OCI-LY7 (cell line): Measurements from ENCODE around the gene ZNF500. TPM values are rescaled to one million over a fixed set of nuclear protein-coding genes. Genes with fewer than 3 reads are reported as not detected.

Experiments used
- BruUV-seq: library from RNA; stranded (reverse); fragments of 400-500 nt; replicated peaks from 2 replicates; lab custom pipeline; 2021; lab: Mats Ljungman, UMichigan
- CTCF ChIA-PET: fragments of 300-600 bp; sonication (Branson Sonifier 250); formaldehyde crosslinking; loops from one replicate; lab custom pipeline; 2022; ENCODE audit warnings: antibody characterized with exemption; ENCODE audit not compliant: unreplicated experiment; lab: Charles Lee
- POLR2A ChIA-PET: fragments of 300-600 bp; sonication (Branson Sonifier 250); formaldehyde crosslinking; loops from one replicate; lab custom pipeline; 2022; ENCODE audit warnings: antibody characterized with exemption; lab: Charles Lee
- DNase-seq: peaks from one replicate; pipeline ENCODE4 v3.0.0-alpha.2; 2015; ENCODE audit warnings: low spot score
- H2AFZ ChIP-seq: fragments of 200-600 bp; sonication (generic), shearing (Covaris generic); 2 replicates; pipeline ENCODE4 v1.6.1; 2014; ENCODE audit warnings: mild to moderate bottlenecking, antibody characterized with exemption, low read length, moderate library complexity
- H3K27ac ChIP-seq: fragments of 200-600 bp; sonication (generic); 2 replicates; pipeline ENCODE4 v1.5.1; 2014; ENCODE audit warnings: mixed run types, low read depth, mild to moderate bottlenecking, moderate library complexity, low read length, inconsistent platforms; ENCODE audit not compliant: poor library complexity, severe bottlenecking
- H3K36me3 ChIP-seq: fragments of 200-600 bp; sonication (generic); 2 replicates; pipeline ENCODE4 v1.6.1; 2014; ENCODE audit warnings: mild to moderate bottlenecking, antibody characterized with exemption, low read length, moderate library complexity, mixed read lengths; ENCODE audit not compliant: insufficient read depth
- H3K4me1 ChIP-seq: fragments of 200-600 bp; sonication (generic); 2 replicates; pipeline ENCODE4 v1.5.1; 2014; ENCODE audit warnings: mild to moderate bottlenecking, low read length; ENCODE audit not compliant: insufficient read depth, poor library complexity, severe bottlenecking
- H3K4me2 ChIP-seq: fragments of 200-600 bp; sonication (generic); 2 replicates; pipeline ENCODE4 v1.6.1; 2014; ENCODE audit warnings: mild to moderate bottlenecking, low read length
- H3K4me3 ChIP-seq: fragments of 200-600 bp; sonication (generic); 2 replicates; pipeline ENCODE4 v1.5.1; 2014; ENCODE audit warnings: mild to moderate bottlenecking, low read depth, low read length; ENCODE audit not compliant: poor library complexity, severe bottlenecking
- H3K79me2 ChIP-seq: fragments of 200-600 bp; sonication (generic); 2 replicates; pipeline ENCODE4 v1.6.1; 2016; ENCODE audit warnings: low read depth, mild to moderate bottlenecking, low read length, moderate library complexity, mixed read lengths; ENCODE audit not compliant: insufficient read depth
- H3K9me2 ChIP-seq: fragments of 200-600 bp; sonication (generic); 2 replicates; pipeline ENCODE4 v1.6.1; 2016; ENCODE audit warnings: mild to moderate bottlenecking, low read length, mixed read lengths; ENCODE audit not compliant: insufficient read depth
- H3K9me3 ChIP-seq: fragments of 200-600 bp; sonication (generic); 2 replicates; pipeline ENCODE4 v1.6.1; 2014; ENCODE audit warnings: mild to moderate bottlenecking, mixed run types, low read length, mixed read lengths
- H4K20me1 ChIP-seq: fragments of 200-600 bp; sonication (generic); 2 replicates; pipeline ENCODE4 v1.6.1; 2014; ENCODE audit warnings: mild to moderate bottlenecking, antibody characterized with exemption, low read length, moderate library complexity, mixed read lengths; ENCODE audit not compliant: insufficient read depth
- EZH2phosphoT487 ChIP-seq: fragments of 200-600 bp; sonication (generic); IDR thresholded peaks from 2 replicates; pipeline ENCODE4 v1.6.1; 2018; ENCODE audit warnings: low read depth, borderline replicate concordance, mild to moderate bottlenecking, mixed run types, antibody characterized with exemption, low read length, moderate library complexity, mixed read lengths
- intact Hi-C: fragments of 100-400 bp; cut with micrococcal nuclease; formaldehyde crosslinking; loops from one replicate; pipeline ENCODE4 v1.10.0; 2022; ENCODE audit not compliant: unreplicated experiment
- total RNA-seq, 2 experiments: library from RNA; depleted of rRNA in 1 of 2; stranded (reverse); fragments of >200 nt in 1 of 2; shearing (Covaris generic) in 1 of 2; gene quantifications; 2 replicates each; pipeline ENCODE4 v1.2.3, GENCODE V29; 2014 to 2022
- TF ChIP-seq, protein P1 (sequence below): fragments of 200-600 bp; sonication (generic); conservative IDR thresholded peaks from 2 replicates; pipeline ENCODE4 v1.5.1; 2014; ENCODE audit warnings: mild to moderate bottlenecking, antibody characterized with exemption, low read length, moderate library complexity, mixed read lengths

Gene ZNF500
- total RNA-seq, 2 experiments from 2014 or later, result 16.1 to 23.9 TPM

DNA sequence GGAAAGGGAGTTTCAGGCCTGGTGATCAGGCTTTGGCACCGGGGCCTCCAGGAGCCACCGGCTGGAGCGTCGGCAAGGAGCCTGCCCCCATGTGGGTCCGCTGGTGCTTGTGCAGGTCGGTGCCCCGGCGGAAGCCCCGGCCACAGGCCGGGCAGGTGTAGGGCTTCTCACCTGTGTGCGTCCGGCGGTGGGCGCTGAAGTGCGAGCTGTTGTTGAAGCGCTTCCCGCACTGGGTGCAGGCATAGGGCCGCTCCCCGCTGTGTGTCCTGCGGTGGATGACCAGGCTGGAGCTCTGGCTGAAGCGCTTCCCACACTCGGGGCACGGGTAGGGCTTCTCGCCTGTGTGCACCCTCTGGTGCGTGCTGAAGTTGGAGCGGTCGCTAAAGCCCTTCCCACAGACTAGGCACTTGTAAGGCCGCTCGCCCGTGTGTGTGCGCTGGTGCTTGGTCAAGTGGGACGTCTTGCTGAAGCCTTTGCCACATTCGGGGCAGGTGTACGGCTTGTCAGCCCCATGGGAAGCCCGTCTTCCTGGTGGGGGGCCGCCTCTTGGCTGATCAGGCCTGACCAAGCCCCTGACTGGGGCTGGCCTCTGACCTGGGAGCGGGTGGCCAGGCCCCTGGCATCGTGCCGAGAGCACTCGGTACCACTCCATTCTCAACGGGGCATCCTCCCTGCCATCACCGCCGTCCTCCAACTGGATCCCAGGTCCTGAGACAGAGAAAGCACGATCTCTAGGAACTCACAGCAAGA, 14.4 kb downstream of the ZNF500 start:
- H3K9me2 ChIP-seq, result no peaks in the 10 kb centered on the region
- no peaks in the 10 kb centered on the region for H4K20me1 ChIP-seq
- no peak overlapping the region for H3K4me3 ChIP-seq
- H2AFZ ChIP-seq, result no peak overlapping the region
- peaks cover 51% of the 10 kb centered on the region for H3K36me3 ChIP-seq
- H3K27ac ChIP-seq, result no peak overlapping the region
- ChIA-PET CTCF (no interaction called here), POLR2A (no interaction called here)
- TF ChIP-seq, protein P1, sequence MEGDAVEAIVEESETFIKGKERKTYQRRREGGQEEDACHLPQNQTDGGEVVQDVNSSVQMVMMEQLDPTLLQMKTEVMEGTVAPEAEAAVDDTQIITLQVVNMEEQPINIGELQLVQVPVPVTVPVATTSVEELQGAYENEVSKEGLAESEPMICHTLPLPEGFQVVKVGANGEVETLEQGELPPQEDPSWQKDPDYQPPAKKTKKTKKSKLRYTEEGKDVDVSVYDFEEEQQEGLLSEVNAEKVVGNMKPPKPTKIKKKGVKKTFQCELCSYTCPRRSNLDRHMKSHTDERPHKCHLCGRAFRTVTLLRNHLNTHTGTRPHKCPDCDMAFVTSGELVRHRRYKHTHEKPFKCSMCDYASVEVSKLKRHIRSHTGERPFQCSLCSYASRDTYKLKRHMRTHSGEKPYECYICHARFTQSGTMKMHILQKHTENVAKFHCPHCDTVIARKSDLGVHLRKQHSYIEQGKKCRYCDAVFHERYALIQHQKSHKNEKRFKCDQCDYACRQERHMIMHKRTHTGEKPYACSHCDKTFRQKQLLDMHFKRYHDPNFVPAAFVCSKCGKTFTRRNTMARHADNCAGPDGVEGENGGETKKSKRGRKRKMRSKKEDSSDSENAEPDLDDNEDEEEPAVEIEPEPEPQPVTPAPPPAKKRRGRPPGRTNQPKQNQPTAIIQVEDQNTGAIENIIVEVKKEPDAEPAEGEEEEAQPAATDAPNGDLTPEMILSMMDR, result no peak
- TF ChIP-seq EZH2phosphoT487, result no peak
- H3K4me1 ChIP-seq, result peaks cover 9% of the 10 kb centered on the region
- H3K4me2 ChIP-seq, result no peak overlapping the region
- intact Hi-C loops, result no loop called here
- H3K9me3 ChIP-seq, result no peaks in the 10 kb centered on the region
- no TSS peak for BruUV-seq
- no peaks in the 10 kb centered on the region for H3K79me2 ChIP-seq
- no peak for DNase-seq

DNA sequence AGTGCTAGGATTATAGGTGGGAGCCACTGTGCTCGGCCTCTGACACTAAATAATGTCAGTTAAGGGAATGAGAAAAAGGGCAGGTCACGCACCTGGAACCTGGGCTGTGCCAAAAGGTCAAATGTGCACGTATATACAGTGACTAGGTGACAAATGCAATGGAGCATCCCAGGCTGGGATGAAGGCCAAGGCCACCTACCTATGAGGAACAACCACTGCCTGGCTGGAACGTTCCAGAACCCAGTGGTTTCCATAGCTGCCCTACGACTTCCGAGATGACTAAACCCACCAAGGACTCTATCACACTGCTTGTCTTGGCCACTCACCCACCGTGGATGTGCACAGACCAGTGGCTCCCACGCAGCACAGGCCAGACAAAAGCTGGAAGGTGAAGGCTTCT, 16.1 kb downstream of the ZNF500 start:
- H3K4me1 ChIP-seq, result peaks cover 15% of the 10 kb centered on the region
- no peak overlapping the region for H3K4me2 ChIP-seq
- POLR2A ChIA-PET, result no interaction called here
- TF ChIP-seq EZH2phosphoT487, result no peak
- TF ChIP-seq, protein P1, result no peak
- no peaks in the 10 kb centered on the region for H3K9me3 ChIP-seq
- no peak overlapping the region for H2AFZ ChIP-seq
- no peaks in the 10 kb centered on the region for H3K79me2 ChIP-seq
- no peak for DNase-seq
- BruUV-seq, result no TSS peak
- H3K9me2 ChIP-seq, result no peaks in the 10 kb centered on the region
- peaks cover 38% of the 10 kb centered on the region for H3K36me3 ChIP-seq
- no peak overlapping the region for H3K4me3 ChIP-seq
- intact Hi-C loops, result no loop called here
- H4K20me1 ChIP-seq, result no peaks in the 10 kb centered on the region
- H3K27ac ChIP-seq, result no peak overlapping the region
- CTCF ChIA-PET, result no interaction called here

DNA sequence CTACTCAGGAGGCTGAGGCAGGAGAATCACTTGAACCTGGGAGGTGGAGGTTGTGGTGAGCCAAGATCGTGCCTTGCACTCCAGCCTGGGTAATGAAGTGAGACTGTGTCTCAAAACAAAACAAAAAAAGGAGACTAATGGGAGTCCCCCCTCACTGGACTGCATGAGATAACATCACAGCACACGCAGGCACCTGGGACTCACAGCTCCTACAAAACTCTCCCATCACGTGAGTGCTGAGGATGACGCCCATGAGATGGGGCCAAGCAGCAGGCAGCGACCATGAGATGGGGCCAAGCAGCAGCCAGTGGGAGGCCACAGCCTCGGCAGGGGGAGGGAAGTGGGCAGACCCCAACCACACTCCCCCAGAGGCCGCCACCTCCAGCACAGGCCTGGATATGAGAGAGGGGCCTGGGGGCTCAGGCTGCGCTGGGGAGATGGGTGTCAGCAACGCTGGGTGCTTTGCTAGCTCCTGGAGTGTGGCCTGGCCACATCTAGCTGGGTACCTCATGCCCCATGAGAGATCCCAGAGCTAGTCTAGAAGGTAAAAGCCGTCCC, 17.2 kb downstream of the ZNF500 start:
- Histone ChIP-seq H3K4me1 (peaks cover 15% of the 10 kb centered on the region), H3K79me2 (no peaks in the 10 kb centered on the region), H2AFZ (no peak overlapping the region), H3K9me2 (no peaks in the 10 kb centered on the region), H4K20me1 (no peaks in the 10 kb centered on the region), H3K36me3 (peaks cover 28% of the 10 kb centered on the region), H3K9me3 (no peaks in the 10 kb centered on the region), H3K4me2 (no peak overlapping the region), H3K4me3 (no peak overlapping the region), H3K27ac (no peak overlapping the region)
- no peak for DNase-seq
- ChIA-PET CTCF (no interaction called here), POLR2A (no interaction called here)
- TF ChIP-seq, protein P1, result no peak
- no peak for TF ChIP-seq EZH2phosphoT487
- no TSS peak for BruUV-seq
- intact Hi-C loops, result no loop called here
